ENCODE results near the gene LIX1L.

The LIX1L gene

DNA sequence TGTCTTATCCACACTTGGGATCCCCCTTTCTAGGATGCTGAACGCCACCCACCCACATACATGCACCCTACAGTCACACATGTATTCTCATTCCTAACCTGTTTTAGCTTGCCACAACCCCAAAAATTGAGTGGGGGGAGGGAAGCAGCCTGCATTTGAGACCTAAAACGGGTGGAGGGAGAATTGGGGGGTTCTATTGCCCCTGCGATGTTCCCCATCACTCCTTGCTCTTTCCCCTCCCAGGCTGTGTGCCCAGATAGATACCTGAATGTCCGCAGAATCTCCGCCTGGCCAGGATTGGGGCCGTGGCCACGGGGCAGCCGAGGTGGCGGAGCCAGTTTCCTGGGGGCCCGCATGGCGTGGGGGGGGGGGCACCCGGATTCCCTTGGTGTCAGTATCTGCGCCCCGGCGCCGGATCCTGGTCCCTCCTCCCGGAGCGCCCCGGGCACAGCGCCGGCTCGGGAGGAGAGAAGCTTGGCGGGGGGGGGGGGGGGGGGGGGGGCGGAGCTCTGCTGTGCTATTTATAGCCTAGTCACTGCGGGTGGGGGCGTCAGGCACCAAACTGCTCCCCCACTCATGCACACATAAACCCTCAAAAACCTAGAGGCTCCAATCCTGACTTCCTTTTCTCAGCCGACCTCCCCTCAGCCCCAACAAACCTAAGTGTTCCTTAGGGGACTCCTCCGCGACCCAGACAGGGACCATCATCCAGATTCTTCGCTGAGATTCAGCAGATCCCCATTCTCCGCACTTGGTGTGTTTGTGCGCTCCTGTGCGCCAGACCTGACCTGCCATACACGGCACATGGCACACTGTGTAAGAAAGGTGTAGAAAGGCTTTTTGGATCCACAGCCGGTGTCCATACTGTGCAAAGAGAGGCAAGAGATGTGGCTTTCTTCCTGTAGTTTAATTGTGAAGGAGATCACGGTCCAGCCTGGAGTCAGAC is 4.6 kb upstream of the LIX1L start:
- no peaks in the 10 kb centered on the region for H3K36me3 ChIP-seq (ENCODE audit: control insufficient read depth, insufficient read depth, low read length)
- peak overlapping the region; percentile 58 for H3K4me3 ChIP-seq (replicated peaks; ENCODE audit: low read depth, low read length)
- DNase-seq (ENCODE audit: extremely low read depth, insufficient read length), result peak; percentile 37
- TF ChIP-seq, protein P1, sequence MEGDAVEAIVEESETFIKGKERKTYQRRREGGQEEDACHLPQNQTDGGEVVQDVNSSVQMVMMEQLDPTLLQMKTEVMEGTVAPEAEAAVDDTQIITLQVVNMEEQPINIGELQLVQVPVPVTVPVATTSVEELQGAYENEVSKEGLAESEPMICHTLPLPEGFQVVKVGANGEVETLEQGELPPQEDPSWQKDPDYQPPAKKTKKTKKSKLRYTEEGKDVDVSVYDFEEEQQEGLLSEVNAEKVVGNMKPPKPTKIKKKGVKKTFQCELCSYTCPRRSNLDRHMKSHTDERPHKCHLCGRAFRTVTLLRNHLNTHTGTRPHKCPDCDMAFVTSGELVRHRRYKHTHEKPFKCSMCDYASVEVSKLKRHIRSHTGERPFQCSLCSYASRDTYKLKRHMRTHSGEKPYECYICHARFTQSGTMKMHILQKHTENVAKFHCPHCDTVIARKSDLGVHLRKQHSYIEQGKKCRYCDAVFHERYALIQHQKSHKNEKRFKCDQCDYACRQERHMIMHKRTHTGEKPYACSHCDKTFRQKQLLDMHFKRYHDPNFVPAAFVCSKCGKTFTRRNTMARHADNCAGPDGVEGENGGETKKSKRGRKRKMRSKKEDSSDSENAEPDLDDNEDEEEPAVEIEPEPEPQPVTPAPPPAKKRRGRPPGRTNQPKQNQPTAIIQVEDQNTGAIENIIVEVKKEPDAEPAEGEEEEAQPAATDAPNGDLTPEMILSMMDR (IDR thresholded peaks at IDR 0.05; ENCODE audit: insufficient read depth, low read length, poor library complexity, severe bottlenecking), result no peak
- no peaks in the 10 kb centered on the region for H3K27me3 ChIP-seq (replicated peaks; ENCODE audit: control insufficient read depth, insufficient read depth, low read length)

DNA sequence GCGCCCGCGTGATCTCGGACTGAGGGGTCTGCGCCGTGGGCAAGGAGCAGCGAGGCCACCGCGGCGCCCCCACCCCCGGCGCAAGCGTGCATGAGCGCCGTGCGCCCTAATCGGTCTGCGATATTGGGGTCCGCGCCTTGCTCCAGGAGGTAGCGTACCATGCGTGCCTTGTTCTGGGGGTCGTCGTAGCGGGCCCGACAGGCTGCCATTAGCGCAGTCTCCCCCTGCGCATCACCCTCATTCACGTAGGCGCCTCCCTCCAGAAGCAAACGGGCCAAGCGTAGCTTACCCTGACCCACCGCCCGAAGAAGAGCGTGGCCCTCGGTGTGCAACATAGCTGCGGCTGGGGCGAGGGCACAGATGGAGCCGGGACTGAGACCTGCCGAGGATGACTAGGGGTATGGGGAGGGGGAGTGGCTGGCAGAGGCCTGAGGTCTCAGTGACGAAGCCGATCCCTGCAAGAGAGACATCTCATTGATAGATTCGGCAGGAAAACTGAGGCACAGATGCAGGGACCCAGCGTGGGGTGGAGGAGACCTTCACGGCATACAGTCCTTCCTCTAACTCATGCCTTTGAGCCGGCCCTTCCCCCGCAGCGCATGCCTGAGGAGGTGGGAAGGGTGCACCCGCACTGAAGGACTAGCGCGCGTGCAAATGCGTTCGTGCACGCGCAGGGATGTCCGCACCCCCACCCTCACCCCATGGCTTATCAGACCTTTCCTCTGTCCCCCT is 3.8 kb upstream of the LIX1L start:
- Histone ChIP-seq H3K36me3 (ENCODE audit: control insufficient read depth, insufficient read depth, low read length) (no peaks in the 10 kb centered on the region), H3K4me3 (replicated peaks; ENCODE audit: low read depth, low read length) (peak overlapping the region; percentile 58), H3K27me3 (replicated peaks; ENCODE audit: control insufficient read depth, insufficient read depth, low read length) (no peaks in the 10 kb centered on the region)
- TF ChIP-seq, protein P1 (IDR thresholded peaks at IDR 0.05; ENCODE audit: insufficient read depth, low read length, poor library complexity, severe bottlenecking), result no peak
- peak; percentile 36 for DNase-seq (ENCODE audit: extremely low read depth, insufficient read length)

DNA sequence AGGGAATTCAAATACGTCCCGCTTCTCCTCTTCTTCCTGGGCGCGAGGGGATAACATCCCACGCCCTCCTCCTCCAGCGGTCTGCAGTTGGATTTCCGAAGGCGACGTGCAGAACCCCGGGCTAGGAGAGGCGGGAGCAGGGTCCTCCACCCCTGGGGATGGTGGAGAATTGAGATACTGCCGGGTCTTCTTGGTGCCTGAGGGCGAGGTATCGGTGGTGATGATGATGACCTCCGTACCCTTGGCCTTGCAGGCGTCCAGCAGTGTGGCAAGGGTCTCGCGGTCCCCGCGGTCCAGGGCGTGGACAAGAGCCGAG is 3.2 kb upstream of the LIX1L start:
- TF ChIP-seq, protein P1 (IDR thresholded peaks at IDR 0.05; ENCODE audit: insufficient read depth, low read length, poor library complexity, severe bottlenecking), result no peak
- Histone ChIP-seq H3K36me3 (ENCODE audit: control insufficient read depth, insufficient read depth, low read length) (no peaks in the 10 kb centered on the region), H3K4me3 (replicated peaks; ENCODE audit: low read depth, low read length) (peak overlapping the region; percentile 58), H3K27me3 (replicated peaks; ENCODE audit: control insufficient read depth, insufficient read depth, low read length) (no peaks in the 10 kb centered on the region)
- no peak for DNase-seq (ENCODE audit: extremely low read depth, insufficient read length)

DNA sequence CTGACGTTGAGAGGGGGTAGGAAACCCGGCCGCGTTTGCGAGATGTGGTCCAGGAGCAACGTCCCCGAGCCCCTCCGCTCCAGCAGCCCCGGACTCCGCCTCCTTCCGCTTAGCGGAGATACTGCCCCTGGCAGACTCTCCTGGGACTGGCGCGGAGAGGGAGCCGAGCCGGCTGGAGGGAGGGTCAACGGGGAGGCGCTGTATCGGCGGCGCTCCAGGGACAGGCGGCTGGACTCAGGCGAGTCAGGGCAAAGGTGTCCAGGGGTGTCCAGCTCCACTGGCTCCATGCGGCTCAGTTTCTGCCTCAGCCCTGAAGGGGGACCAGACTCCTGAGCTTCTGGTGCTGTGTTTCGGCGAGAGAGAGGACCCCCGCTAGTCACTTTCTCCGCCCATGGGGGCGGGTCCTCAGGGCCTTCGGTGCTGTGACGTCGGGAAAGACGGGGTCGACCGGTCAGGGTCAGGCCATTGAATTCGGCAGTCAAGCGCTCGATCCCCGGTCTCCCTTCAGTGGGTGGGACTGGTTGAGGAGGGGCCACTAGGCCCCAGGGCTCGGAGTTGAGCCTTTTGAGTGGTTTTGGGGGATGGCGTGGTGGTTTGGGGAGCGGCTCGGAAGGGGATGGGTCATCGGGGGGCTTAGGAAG is 2.8 kb upstream of the LIX1L start:
- Histone ChIP-seq H3K4me3 (replicated peaks; ENCODE audit: low read depth, low read length) (peak overlapping the region; percentile 58), H3K27me3 (replicated peaks; ENCODE audit: control insufficient read depth, insufficient read depth, low read length) (no peaks in the 10 kb centered on the region), H3K36me3 (ENCODE audit: control insufficient read depth, insufficient read depth, low read length) (no peaks in the 10 kb centered on the region)
- TF ChIP-seq, protein P1 (IDR thresholded peaks at IDR 0.05; ENCODE audit: insufficient read depth, low read length, poor library complexity, severe bottlenecking), result no peak
- DNase-seq (ENCODE audit: extremely low read depth, insufficient read length), result peak; percentile 59

DNA sequence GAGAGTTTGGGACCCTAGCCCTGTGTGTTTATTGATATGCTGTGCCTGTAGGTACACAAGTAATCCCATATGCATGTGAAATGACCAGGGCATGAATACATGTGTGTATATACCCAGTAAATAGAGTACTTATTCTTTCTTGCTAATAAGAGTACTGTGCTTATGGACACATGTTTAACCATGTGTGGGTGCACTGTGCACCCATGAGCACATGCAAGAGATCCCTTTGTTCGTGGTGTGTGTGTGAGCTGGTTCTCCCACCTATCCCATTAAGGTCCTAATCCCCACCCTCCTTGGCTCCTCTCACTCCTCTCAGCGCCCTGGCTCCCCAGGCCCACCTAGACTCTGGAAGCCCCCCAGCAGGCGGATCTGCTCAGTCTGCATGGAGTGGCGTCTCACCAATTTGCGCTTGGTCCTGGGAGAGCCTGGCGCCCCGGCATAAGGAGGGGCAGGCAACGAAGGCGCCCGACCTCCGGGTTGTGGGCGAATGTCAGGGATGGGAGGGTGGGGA is 2.2 kb upstream of the LIX1L start:
- TF ChIP-seq, protein P1 (IDR thresholded peaks at IDR 0.05; ENCODE audit: insufficient read depth, low read length, poor library complexity, severe bottlenecking), result no peak
- Histone ChIP-seq H3K4me3 (replicated peaks; ENCODE audit: low read depth, low read length) (peak overlapping the region; percentile 58), H3K27me3 (replicated peaks; ENCODE audit: control insufficient read depth, insufficient read depth, low read length) (no peaks in the 10 kb centered on the region), H3K36me3 (ENCODE audit: control insufficient read depth, insufficient read depth, low read length) (no peaks in the 10 kb centered on the region)
- DNase-seq (ENCODE audit: extremely low read depth, insufficient read length), result no peak
